ENCODE data around the gene ELF5.

GRCh38 chr11:34493926-34494595, 19.5 kb downstream of the ELF5 start:
- TF ChIP-seq CTCF (conservative IDR thresholded peaks at IDR 0.05; ENCODE audit: low read depth, low read length) (no peak), EZH2 (IDR thresholded peaks at IDR 0.05; ENCODE audit: low read length, unreplicated experiment) (no peak), EZH2phosphoT487 (IDR thresholded peaks at IDR 0.05; ENCODE audit: borderline replicate concordance, low read length) (no peak)
